ENCODE measurements around the gene SATL1. TPM values are rescaled to one million over a fixed set of nuclear protein-coding genes. Genes with fewer than 3 reads are reported as not detected.

The SATL1 gene
- total RNA-seq, 4 donors from 2014 or later: not detected

DNA sequence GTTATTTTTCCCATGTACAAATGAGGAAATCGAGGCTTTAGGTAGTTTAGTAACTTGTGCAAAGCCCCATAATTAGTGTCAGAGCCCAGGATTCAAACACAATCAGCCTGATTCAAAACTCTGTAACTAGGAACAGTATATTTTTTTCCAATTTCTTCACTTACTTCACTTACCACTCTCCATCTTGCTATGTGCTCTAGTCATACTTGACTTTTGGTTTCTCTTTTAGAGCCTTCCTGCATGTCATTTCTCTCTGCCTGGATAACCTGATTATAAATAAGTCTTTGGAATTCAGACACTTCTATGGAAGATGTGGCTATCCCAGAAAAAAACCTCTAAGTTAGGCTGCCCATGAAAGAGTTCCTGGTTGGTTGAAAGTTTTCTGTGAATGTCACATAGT is 22.2 kb downstream of the SATL1 start:
- H3K27me3 ChIP-seq: no peaks in the 10 kb centered on the region
- no peaks in the 10 kb centered on the region for H3K36me3 ChIP-seq
- DNase-seq: no peak
- H3K27ac ChIP-seq: no peak overlapping the region
- no peaks in the 10 kb centered on the region for H3K9me3 ChIP-seq
- no peak for TF ChIP-seq POLR2A (IDR thresholded peaks at IDR 0.05)
- TF ChIP-seq, protein P1, sequence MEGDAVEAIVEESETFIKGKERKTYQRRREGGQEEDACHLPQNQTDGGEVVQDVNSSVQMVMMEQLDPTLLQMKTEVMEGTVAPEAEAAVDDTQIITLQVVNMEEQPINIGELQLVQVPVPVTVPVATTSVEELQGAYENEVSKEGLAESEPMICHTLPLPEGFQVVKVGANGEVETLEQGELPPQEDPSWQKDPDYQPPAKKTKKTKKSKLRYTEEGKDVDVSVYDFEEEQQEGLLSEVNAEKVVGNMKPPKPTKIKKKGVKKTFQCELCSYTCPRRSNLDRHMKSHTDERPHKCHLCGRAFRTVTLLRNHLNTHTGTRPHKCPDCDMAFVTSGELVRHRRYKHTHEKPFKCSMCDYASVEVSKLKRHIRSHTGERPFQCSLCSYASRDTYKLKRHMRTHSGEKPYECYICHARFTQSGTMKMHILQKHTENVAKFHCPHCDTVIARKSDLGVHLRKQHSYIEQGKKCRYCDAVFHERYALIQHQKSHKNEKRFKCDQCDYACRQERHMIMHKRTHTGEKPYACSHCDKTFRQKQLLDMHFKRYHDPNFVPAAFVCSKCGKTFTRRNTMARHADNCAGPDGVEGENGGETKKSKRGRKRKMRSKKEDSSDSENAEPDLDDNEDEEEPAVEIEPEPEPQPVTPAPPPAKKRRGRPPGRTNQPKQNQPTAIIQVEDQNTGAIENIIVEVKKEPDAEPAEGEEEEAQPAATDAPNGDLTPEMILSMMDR (IDR thresholded peaks at IDR 0.05): no peak
- no peaks in the 10 kb centered on the region for H3K4me1 ChIP-seq
- no peak overlapping the region for H3K4me3 ChIP-seq

DNA sequence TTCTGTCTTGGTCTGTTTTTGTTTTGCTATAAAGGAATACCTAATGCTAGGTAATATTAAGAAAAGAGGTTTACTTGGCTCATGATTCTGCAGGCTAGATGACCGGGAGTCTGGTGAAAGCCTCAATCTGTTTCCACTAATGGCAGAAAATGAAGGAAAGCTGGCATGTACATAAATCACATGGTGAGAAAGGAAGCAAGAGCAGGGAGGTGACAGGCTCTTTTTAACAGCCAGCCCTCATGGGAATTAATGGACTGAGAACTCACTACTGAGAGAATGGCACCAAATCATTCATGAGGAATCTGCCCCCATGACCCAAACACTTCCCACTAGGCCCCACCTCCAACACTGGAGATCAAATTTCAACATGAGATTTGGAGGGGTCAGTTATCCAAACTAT is 27.6 kb downstream of the SATL1 start:
- no peak for DNase-seq
- Histone ChIP-seq H3K9me3 (no peaks in the 10 kb centered on the region), H3K27ac (no peak overlapping the region), H3K4me1 (no peaks in the 10 kb centered on the region), H3K36me3 (no peaks in the 10 kb centered on the region), H3K27me3 (no peaks in the 10 kb centered on the region), H3K4me3 (no peak overlapping the region)
- TF ChIP-seq, protein P1 (IDR thresholded peaks at IDR 0.05): no peak
- no peak for TF ChIP-seq POLR2A (IDR thresholded peaks at IDR 0.05)

DNA sequence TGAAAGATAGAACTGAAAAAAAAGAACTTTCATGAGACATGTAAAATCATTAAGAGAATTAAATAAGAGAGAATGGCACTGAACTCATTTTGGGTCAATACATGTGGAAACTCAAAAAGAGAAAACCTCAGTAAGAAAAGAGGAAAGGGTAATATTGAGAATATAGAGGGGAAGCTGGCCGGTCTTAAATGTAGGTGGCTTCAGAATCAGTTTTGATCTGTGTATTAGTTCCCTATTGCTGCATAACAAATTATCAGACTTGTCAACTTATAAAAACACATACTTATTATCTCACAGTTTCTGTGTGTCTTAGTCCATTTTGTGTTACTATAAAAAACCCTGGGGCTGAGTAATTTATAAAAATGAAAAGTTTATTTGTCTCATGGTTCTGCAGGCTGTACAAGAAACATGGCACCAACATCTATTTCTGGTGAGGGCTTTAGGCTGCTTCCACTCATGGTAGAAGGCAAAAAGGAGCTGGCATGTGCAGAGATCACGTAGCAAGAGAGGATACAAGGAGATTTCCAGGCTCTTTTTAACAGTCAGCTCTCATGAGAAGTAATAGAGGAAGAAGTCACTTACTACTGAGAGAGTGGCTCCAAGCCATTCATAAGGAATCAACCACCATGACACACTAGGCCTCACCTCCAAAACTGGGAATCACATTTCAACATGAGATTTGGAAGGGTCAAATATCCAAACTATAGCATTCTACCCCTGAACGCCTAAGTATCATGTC is 29.6 kb downstream of the SATL1 start:
- Histone ChIP-seq H3K27ac (no peak overlapping the region), H3K4me1 (no peaks in the 10 kb centered on the region), H3K36me3 (no peaks in the 10 kb centered on the region), H3K27me3 (no peaks in the 10 kb centered on the region), H3K9me3 (no peaks in the 10 kb centered on the region), H3K4me3 (no peak overlapping the region)
- TF ChIP-seq, protein P1 (IDR thresholded peaks at IDR 0.05): no peak
- TF ChIP-seq POLR2A (IDR thresholded peaks at IDR 0.05): no peak
- DNase-seq: no peak

DNA sequence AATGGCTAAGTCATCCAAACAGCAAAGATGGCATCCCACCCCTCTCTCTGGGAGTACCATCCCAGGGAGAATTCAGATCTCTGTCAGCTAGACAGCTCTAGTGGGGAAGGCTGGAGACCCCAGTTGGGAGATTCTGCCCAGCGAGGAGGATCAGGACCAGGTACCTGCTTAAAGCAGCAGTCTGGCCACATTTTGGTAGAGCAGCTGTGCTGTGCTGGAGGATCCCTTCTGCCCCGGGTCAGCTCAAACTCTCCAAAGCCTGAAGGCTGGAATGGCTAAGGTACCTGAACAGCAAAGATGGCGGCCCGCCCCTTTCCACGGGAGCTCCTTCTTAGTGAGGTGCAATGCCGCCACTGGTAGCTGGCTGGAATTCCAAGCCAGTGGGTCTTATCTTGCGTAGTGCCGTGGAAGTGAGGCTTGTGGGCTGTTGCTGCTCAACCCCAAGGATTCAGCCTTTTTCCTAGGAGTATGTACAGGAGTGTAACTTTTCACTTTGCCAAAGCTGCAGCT is 40.1 kb downstream of the SATL1 start:
- DNase-seq: no peak
- Histone ChIP-seq H3K4me3 (no peak overlapping the region), H3K4me1 (no peaks in the 10 kb centered on the region), H3K27me3 (no peaks in the 10 kb centered on the region), H3K9me3 (no peaks in the 10 kb centered on the region), H3K36me3 (no peaks in the 10 kb centered on the region), H3K27ac (no peak overlapping the region)
- TF ChIP-seq, protein P1 (IDR thresholded peaks at IDR 0.05): no peak
- TF ChIP-seq POLR2A (IDR thresholded peaks at IDR 0.05): no peak

DNA sequence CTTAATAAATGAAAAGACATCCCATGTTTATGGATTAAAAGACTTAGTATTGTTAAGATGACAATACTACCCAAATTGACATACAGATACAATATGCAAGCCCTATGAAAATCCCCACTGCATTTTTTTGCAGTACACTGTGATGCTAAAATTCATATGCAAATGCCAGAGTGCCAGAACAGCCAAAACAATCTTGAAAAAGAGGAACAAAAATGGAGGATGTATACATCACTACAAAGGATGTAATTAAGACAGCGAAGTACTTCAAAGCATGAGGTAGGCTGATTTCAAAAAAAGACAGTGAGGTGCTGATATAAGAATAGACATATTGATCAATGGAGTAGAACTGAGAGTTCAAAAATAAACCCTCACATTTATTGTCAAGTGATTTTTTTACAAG is 47.3 kb downstream of the SATL1 start:
- Histone ChIP-seq H3K4me1 (no peaks in the 10 kb centered on the region), H3K9me3 (no peaks in the 10 kb centered on the region), H3K4me3 (no peak overlapping the region), H3K27ac (no peak overlapping the region), H3K36me3 (no peaks in the 10 kb centered on the region), H3K27me3 (no peaks in the 10 kb centered on the region)
- TF ChIP-seq POLR2A (IDR thresholded peaks at IDR 0.05): no peak
- TF ChIP-seq, protein P1 (IDR thresholded peaks at IDR 0.05): no peak
- no peak for DNase-seq
